Lower leg skin (tissue), 4 donors: Measurements from ENCODE around the gene LDAF1. TPM values are rescaled to one million over a fixed set of nuclear protein-coding genes. Genes with fewer than 3 reads are reported as not detected.
"Not testable (repeated sequence)": the region's sequence is repeated elsewhere in the genome, so short reads cannot be mapped to it uniquely, and the experiment has no call there.

Experiments used
- DNase-seq, 2 donors: peaks; one replicate each; pipeline ENCODE4 v3.0.0-alpha.2; 2019; ENCODE audit warnings: low spot score in 2 of 2
- H3K4me3 ChIP-seq: fragments of 200-600 bp; sonication (generic); 2 replicates; pipeline ENCODE4 v1.5.1; 2017; ENCODE audit warnings: mild to moderate bottlenecking, low read depth; ENCODE audit not compliant: poor library complexity, severe bottlenecking
- CTCF ChIP-seq, 3 donors: fragments of 450-650 bp; IDR thresholded peaks; one replicate each; pipeline ENCODE4 v1.5.1; 2016; ENCODE audit warnings: antibody characterized with exemption in 3 of 3, mild to moderate bottlenecking in 3 of 3, moderate library complexity in 2 of 3
- POLR2A ChIP-seq, 2 donors: fragments of 450-650 bp; IDR thresholded peaks; one replicate each; pipeline ENCODE4 v1.6.1; 2016 to 2017; ENCODE audit warnings: antibody characterized with exemption in 2 of 2, mild to moderate bottlenecking in 1 of 2, moderate library complexity in 1 of 2
- whole genome bisulfite sequencing, 2 donors: methylation state at CpG; one replicate each; pipeline ENCODE4 v1.1.5; 2018; 5-methylcytosine and 5-hydroxymethylcytosine counted together
- intact Hi-C: fragments of 100-400 bp; cut with DNase I; formaldehyde crosslinking; loops from one replicate; pipeline ENCODE4 v1.15.0; 2023; ENCODE audit warnings: low total_unique reads
- total RNA-seq, 4 donors: library from RNA; depleted of rRNA; stranded (reverse); fragments of >200 nt; gene quantifications; one replicate each; pipeline ENCODE4 v1.1.0, GENCODE V29; 2016

The LDAF1 gene
- total RNA-seq, 4 donors from 2014 or later: 188 to 208 (median 200) TPM

- 87 to 90% methylated on average over 11 of the region's 11 CpGs for WGBS, 2 donors
- intact Hi-C loops, DNase-seq, H3K4me3 ChIP-seq: not testable (repeated sequence)
Measured at GRCh38 chr16:21153124-21153729, 5.2 kb upstream of the LDAF1 start.

GRCh38 chr16:21156011-21156410 lies 2.5 kb upstream of the LDAF1 start:
- WGBS, 2 donors: 71% methylated on average over 1 of the region's 1 CpG
- DNase-seq, intact Hi-C loops, H3K4me3 ChIP-seq: not testable (repeated sequence)

- intact Hi-C loops: no loop called here
- WGBS, 2 donors: 43 to 47% methylated on average over 6 of the region's 6 CpGs
- no peak for TF ChIP-seq CTCF (IDR thresholded peaks at IDR 0.05)
- TF ChIP-seq POLR2A (IDR thresholded peaks at IDR 0.05): no peak
- peak in 1 of 2 donors; percentile 43 for DNase-seq
- no peak overlapping the region for H3K4me3 ChIP-seq
Measured at GRCh38 chr16:21156767-21157467, 1.6 kb upstream of the LDAF1 start.

- WGBS, 2 donors: 64 to 67% methylated on average over 5 of the region's 5 CpGs
- intact Hi-C loops: no loop called here
- TF ChIP-seq POLR2A (IDR thresholded peaks at IDR 0.05) (no peak), CTCF (IDR thresholded peaks at IDR 0.05) (no peak)
- no peak overlapping the region for H3K4me3 ChIP-seq
- no peak for DNase-seq
Measured at GRCh38 chr16:21157632-21158031, 842 bp upstream of the LDAF1 start.

GRCh38 chr16:21159281-21159951 lies 942 bp downstream of the LDAF1 start:
- DNase-seq: peak; percentile 49 to 92
- H3K4me3 ChIP-seq: peak overlapping the region; percentile 78
- intact Hi-C loops: no loop called here
- 2% methylated on average over 27 of the region's 27 CpGs for WGBS, 2 donors
- TF ChIP-seq POLR2A (IDR thresholded peaks at IDR 0.05) (no peak), CTCF (IDR thresholded peaks at IDR 0.05) (no peak)

GRCh38 chr16:21160276-21160675 lies 1.8 kb downstream of the LDAF1 start:
- intact Hi-C loops: no loop called here
- H3K4me3 ChIP-seq: no peak overlapping the region
- no peak for DNase-seq
- whole genome bisulfite sequencing, 2 donors: 36 to 38% methylated on average over 1 of the region's 1 CpG
- TF ChIP-seq POLR2A (IDR thresholded peaks at IDR 0.05): no peak
- no peak for TF ChIP-seq CTCF (IDR thresholded peaks at IDR 0.05)
